Activated CD4-positive, alpha-beta T cell treated with anti-CD3 and anti-CD28 coated beads, Interleukin-2, amount 10 ng/mL, durations not matched to agents 24 days and 14 days (primary cell): ENCODE results near the gene COL1A1. TPM values are rescaled to one million over a fixed set of nuclear protein-coding genes. Genes with fewer than 3 reads are reported as not detected.

Experiments
- DNase-seq: peaks from one replicate; pipeline ENCODE4 v3.0.0; 2022
- H3K27ac Mint-ChIP-seq: one replicate; pipeline ENCODE4 v1.8.0; 2022; ENCODE audit warnings: mild to moderate bottlenecking, mixed read lengths
- H3K27me3 Mint-ChIP-seq: one replicate; pipeline ENCODE4 v1.8.0; 2022; ENCODE audit warnings: mixed read lengths
- H3K36me3 Mint-ChIP-seq: one replicate; pipeline ENCODE4 v1.8.0; 2022; ENCODE audit warnings: low read depth, mild to moderate bottlenecking, mixed read lengths
- H3K4me1 Mint-ChIP-seq: one replicate; pipeline ENCODE4 v1.8.0; 2021; ENCODE audit warnings: mixed read lengths
- H3K4me3 Mint-ChIP-seq: one replicate; pipeline ENCODE4 v1.8.0; 2022; ENCODE audit warnings: mild to moderate bottlenecking, moderate library complexity, mixed read lengths
- H3K9me3 Mint-ChIP-seq: one replicate; pipeline ENCODE4 v1.8.0; 2021; ENCODE audit warnings: mixed read lengths
- intact Hi-C: fragments of 100-400 bp; cut with micrococcal nuclease; formaldehyde crosslinking; loops from one replicate; pipeline ENCODE4 v1.15.1; 2023
- total RNA-seq: library from RNA; stranded (reverse); gene quantifications from 2 replicates; pipeline ENCODE4 v1.2.3, GENCODE V29; 2022

The COL1A1 gene
- total RNA-seq, 1 donor from 2014 or later, result 2.0 TPM

DNA sequence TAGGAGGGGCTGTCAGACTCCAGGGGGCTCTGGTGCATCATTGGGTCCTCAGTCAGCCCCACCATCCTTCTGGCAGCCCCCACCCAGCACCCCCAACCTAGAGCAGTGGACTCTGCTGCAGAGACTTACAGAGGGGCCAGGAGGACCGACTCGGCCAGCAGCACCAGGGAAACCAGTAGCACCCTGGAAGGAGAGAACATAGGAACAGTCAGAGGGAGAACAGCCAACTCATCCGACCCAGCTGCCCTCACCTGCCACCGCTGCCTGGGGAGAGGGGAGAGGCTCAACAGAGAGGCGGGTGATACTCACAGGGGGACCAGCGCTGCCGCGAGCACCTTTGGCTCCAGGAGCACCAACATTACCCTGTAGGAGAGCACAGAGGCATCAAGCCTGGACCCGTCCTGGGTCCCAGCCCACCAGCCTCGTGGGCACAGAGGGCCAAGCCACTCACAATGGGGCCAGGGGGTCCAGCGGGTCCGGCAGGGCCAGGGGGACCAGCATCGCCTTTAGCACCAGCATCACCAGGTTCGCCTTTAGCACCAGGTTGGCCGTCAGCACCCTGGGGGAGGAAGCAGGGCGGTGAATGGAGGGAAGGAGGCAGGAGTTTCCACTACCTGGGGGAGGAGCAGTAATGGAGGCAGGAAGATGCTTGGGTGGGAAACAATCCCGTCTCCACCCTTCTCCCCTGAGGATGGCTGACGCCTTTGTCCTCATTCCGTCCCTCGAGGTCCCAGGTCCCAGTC lies 11.7 kb downstream of the COL1A1 start:
- Mint-ChIP-seq H3K4me3 (no peak overlapping the region), H3K27ac (no peak overlapping the region), H3K27me3 (no peaks in the 10 kb centered on the region)

DNA sequence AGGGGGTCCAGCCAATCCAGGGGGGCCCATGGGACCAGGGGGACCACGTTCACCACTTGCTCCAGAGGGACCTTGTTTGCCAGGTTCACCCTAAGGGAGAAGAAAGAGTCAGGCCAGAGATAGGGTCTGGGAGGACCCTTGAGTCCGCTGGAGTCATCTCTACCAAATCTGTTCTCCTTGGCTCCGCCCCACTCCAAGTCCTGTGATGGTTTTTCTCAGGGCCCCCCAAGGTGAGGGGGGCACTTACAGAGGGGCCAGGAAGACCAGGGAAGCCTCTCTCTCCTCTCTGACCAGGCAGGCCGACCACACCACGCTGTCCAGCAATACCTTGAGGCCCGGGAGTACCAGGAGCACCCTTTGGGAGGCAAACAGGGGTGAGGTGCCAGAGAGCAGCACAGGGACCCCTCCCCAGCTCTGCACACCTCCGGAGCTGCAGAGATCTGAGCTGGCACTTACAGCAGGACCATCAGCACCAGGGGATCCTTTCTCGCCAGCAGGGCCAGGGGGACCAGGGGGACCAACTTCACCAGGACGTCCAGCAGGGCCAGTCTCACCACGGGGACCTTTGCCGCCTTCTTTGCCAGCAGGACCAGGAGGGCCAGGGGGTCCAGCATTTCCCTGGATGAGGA lies 12.4 kb downstream of the COL1A1 start:
- Mint-ChIP-seq H3K4me3 (no peak overlapping the region), H3K4me1 (peaks cover 2% of the 10 kb centered on the region), H3K27ac (no peak overlapping the region), H3K36me3 (no peaks in the 10 kb centered on the region), H3K9me3 (no peaks in the 10 kb centered on the region), H3K27me3 (no peaks in the 10 kb centered on the region)
- intact Hi-C loops, result no loop called here
- no peak for DNase-seq

More for the DNA sequence above, 11.7 kb downstream of the COL1A1 start:
- Mint-ChIP-seq H3K9me3 (no peaks in the 10 kb centered on the region), H3K4me1 (no peaks in the 10 kb centered on the region), H3K36me3 (no peaks in the 10 kb centered on the region)
- intact Hi-C loops, result no loop called here
- DNase-seq, result no peak

DNA sequence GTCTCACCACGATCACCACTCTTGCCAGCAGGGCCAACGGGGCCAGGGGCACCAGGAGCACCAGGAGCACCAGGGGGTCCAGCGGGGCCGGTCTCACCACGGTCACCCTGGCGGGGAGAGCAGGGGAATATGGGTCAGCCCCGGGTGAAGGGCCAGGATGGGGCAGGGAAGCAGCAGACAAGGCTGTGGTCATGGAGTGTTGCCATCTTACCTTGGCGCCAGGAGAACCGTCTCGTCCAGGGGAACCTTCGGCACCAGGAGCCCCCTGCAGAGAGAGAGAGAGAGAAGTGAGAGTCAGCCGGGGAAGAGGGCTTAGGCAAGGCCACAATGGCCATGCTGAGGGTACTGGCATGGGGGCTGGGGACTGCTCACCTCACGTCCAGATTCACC lies 12.9 kb downstream of the COL1A1 start:
- H3K36me3 Mint-ChIP-seq, result no peaks in the 10 kb centered on the region
- no peak overlapping the region for H3K27ac Mint-ChIP-seq

DNA sequence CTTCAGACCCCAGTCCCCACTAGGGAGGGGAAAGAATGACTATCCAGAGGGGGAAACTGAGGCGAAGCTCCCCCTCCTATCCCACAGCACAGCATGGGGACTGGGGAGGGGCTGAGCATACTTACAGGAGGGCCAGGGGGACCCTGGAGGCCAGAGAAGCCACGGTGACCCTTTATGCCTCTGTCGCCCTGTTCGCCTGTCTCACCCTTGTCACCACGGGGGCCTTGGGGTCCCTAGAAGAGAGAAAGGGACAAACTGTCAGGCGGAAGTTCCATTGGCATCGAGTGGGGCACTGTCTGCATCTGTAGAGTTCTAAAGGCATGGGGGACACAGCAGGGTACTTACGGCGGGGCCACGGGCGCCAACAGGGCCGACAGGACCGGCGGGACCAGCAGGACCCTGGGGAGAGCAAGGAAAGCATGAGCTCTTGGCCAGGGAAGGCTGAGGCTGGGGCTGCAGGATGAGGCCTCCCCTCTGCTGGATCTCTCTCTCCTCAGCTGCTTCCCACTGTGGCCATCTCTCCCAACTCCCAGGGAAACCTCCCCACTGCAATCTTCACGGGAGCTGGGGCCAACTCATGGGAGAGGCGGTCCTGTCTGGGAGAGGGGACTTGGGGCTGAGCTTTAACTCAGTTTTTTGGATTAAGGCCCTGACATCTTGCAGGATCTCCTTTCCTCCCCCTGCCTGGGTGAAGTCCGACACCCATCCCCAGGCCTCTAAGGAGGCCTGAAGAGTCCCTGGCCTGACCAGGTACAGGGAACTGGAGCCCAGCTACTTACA lies 13.5 kb downstream of the COL1A1 start:
- H3K36me3 Mint-ChIP-seq, result no peaks in the 10 kb centered on the region
- no peaks in the 10 kb centered on the region for H3K9me3 Mint-ChIP-seq
- intact Hi-C loops, result no loop called here
- DNase-seq, result no peak
- H3K27ac Mint-ChIP-seq, result no peak overlapping the region
- peaks cover 11% of the 10 kb centered on the region for H3K4me1 Mint-ChIP-seq
- H3K4me3 Mint-ChIP-seq, result no peak overlapping the region
- H3K27me3 Mint-ChIP-seq, result no peaks in the 10 kb centered on the region

More for the DNA sequence above, 12.9 kb downstream of the COL1A1 start:
- H3K4me3 Mint-ChIP-seq, result no peak overlapping the region
- H3K4me1 Mint-ChIP-seq, result peaks cover 7% of the 10 kb centered on the region
- no peaks in the 10 kb centered on the region for H3K27me3 Mint-ChIP-seq
- H3K9me3 Mint-ChIP-seq, result no peaks in the 10 kb centered on the region
- intact Hi-C loops, result no loop called here
- DNase-seq, result no peak

DNA sequence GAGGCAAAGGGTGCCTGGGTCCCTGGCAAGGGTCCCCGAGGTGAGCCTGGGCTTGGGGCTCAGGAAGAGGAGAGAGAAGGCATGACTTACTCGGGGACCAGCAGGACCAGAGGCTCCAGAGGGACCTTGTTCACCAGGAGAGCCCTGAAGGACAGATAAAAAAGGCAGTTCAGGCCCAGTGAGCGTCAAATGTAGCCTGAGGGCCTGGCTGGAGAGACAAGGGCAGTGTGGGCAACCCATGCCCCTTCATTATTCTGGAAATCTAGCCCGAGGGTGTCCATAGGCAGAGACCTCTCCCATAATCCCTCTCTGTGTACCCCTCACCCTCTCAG lies 14.1 kb downstream of the COL1A1 start:
- Mint-ChIP-seq H3K9me3 (no peaks in the 10 kb centered on the region), H3K4me1 (peaks cover 12% of the 10 kb centered on the region), H3K27me3 (no peaks in the 10 kb centered on the region), H3K27ac (no peak overlapping the region), H3K4me3 (no peak overlapping the region), H3K36me3 (no peaks in the 10 kb centered on the region)
- no peak for DNase-seq
- intact Hi-C loops, result no loop called here

DNA sequence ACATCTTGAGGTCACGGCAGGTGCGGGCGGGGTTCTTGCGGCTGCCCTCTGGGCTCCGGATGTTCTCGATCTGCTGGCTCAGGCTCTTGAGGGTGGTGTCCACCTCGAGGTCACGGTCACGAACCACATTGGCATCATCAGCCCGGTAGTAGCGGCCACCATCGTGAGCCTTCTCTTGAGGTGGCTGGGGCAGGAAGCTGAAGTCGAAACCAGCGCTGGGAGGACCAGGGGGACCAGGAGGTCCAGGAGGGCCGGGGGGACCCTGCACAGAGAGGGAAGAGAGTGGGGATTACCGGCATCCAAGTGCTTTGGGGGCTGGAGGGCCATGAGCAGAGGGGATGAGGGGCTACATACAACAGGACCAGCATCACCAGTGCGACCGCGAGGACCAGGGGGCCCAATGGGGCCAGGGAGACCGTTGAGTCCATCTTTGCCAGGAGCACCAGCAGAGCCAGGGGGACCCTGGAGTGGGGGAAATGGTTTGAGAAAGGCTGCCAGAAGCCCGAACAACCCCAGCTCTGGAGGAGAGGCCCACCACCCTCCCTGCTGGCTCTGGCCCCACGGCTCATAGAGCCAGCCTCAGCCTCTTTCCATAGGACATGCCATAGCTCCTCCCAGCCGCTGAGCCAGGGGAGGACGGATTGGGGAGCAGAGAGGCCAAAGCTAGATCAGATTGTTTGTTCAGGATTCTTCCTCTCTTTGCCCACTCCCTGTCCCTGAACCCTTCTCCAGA lies 14.6 kb downstream of the COL1A1 start:
- Mint-ChIP-seq H3K4me3 (no peak overlapping the region), H3K9me3 (no peaks in the 10 kb centered on the region), H3K27ac (no peak overlapping the region), H3K36me3 (no peaks in the 10 kb centered on the region), H3K4me1 (peaks cover 12% of the 10 kb centered on the region), H3K27me3 (no peaks in the 10 kb centered on the region)
- intact Hi-C loops, result no loop called here
- DNase-seq, result no peak

DNA sequence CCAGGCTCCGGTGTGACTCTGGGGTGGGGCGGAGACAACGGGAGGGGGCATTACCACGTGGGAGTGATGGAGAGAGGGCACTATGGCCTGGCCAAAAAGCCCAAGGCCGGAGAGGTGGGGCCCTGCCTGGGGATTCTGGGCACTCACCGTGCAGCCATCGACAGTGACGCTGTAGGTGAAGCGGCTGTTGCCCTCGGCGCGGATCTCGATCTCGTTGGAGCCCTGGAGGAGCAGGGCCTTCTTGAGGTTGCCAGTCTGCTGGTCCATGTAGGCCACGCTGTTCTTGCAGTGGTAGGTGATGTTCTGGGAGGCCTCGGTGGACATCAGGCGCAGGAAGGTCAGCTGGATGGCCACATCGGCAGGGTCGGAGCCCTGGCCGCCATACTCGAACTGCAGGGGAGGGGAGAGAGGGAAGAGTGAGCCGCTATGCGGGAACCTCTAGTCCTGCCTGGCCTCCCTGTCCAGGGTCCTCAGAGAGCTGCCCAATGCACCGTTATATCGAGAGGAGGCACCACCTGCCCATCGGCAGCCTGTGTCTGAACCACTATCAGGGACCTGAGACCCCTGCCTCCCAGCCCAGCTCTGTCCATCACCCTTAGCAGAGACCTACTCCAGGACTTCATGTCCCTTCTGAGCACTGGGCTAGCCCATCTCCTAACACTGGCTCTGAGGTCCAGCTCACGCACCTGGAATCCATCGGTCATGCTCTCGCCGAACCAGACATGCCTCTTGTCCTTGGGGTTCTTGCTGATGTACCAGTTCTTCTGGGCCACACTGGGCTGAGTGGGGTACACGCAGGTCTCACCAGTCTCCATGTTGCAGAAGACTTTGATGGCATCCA lies 15.6 kb downstream of the COL1A1 start:
- no peaks in the 10 kb centered on the region for H3K36me3 Mint-ChIP-seq
- H3K27me3 Mint-ChIP-seq, result no peaks in the 10 kb centered on the region
- H3K4me3 Mint-ChIP-seq, result no peak overlapping the region
- H3K9me3 Mint-ChIP-seq, result no peaks in the 10 kb centered on the region
- no peak for DNase-seq
- H3K27ac Mint-ChIP-seq, result no peak overlapping the region
- intact Hi-C loops, result no loop called here
- peaks cover 12% of the 10 kb centered on the region for H3K4me1 Mint-ChIP-seq

DNA sequence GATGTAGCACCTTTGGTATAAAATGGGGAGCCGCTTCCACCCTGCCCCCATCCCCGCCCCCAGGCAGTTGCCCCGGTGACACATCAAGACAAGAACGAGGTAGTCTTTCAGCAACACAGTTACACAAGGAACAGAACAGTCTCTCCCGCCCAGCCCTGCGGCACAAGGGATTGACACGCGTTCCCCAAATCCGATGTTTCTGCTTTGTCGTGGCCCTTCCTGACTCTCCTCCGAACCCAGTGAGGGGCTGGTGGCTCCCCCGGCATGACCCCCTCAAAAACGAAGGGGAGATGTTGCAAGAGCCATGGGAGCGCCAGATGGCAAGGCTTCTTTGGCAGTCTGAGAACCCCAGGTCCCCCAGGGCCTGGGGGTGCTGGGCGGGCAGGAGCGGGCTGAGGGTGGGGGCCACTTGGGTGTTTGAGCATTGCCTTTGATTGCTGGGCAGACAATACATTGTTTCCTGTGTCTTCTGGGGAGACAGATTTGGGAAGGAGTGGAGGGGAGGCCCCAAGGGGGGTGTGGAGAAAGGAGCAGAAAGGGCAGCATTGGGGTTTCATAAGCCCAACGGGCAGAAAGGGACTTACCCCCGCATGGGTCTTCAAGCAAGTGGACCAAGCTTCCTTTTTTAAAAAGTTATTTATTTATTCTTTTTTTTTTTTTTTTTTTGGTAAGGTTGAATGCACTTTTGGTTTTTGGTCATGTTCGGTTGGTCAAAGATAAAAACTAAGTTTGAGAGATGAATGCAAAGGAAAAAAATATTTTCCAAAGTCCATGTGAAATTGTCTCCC lies 16.6 kb downstream of the COL1A1 start:
- Mint-ChIP-seq H3K9me3 (no peaks in the 10 kb centered on the region), H3K4me1 (peaks cover 12% of the 10 kb centered on the region), H3K36me3 (no peaks in the 10 kb centered on the region), H3K27me3 (peaks cover 1% of the 10 kb centered on the region), H3K27ac (no peak overlapping the region), H3K4me3 (no peak overlapping the region)
- intact Hi-C loops, result no loop called here
- no peak for DNase-seq

DNA sequence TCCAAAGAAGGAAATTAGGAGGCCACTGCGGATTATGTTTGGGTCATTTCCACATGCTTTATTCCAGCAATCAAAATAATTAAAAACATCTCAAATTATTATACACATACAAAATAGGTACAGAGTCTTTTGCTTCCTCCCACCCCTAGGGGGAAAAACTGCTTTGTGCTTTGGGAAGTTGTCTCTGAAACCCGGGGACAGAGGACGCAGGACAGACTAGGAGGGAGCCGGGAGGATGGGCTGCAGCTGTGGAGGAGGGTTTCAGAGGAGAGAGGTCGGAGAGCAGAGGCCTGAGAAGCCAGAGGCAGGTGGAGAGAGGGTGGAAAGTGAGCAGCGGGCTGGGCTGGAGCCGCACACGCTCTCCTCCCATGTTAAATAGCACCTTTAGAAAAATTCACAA lies 17.4 kb downstream of the COL1A1 start:
- intact Hi-C loops, result no loop called here
- no peak for DNase-seq
- peaks cover 3% of the 10 kb centered on the region for H3K27me3 Mint-ChIP-seq
- no peaks in the 10 kb centered on the region for H3K9me3 Mint-ChIP-seq
- H3K27ac Mint-ChIP-seq, result peak overlapping the region; percentile 59
- H3K36me3 Mint-ChIP-seq, result no peaks in the 10 kb centered on the region
- peaks cover 12% of the 10 kb centered on the region for H3K4me1 Mint-ChIP-seq
- H3K4me3 Mint-ChIP-seq, result peak overlapping the region; percentile 71

DNA sequence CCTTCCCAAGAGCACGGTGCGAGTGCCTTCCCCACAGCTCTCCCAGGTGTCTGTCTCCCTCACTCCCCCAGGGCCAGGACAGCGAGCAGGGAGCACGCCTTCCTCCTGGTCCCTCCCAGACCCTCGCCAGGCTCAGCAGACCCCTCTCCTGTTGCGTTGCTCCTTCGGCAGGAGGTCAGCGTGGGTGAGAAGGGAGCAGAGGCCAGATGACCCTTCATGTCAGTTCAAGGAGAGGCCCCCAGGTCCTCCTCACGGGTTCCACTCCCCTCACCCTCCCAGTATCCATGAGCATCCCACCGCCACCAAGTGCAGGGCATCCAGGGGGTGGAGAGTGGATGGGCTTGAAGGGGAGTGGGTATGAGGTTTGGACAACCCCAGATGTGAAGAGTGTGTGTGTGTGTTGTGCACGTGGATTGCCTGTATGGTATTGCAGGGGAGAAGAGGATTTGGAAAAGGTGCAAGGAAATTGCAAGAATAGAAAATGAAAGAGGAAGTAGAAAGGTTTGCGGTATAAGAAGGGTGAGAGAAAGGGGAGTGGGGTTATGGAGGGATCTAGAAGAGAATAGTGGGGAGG lies 17.9 kb downstream of the COL1A1 start:
- H3K27me3 Mint-ChIP-seq, result peaks cover 3% of the 10 kb centered on the region
- H3K27ac Mint-ChIP-seq, result peak overlapping the region; percentile 59
- H3K36me3 Mint-ChIP-seq, result no peaks in the 10 kb centered on the region
- H3K4me3 Mint-ChIP-seq, result peak overlapping the region; percentile 71
- peak; percentile 64 for DNase-seq
- intact Hi-C loops, result no loop called here
- H3K4me1 Mint-ChIP-seq, result peaks cover 12% of the 10 kb centered on the region
- H3K9me3 Mint-ChIP-seq, result no peaks in the 10 kb centered on the region

DNA sequence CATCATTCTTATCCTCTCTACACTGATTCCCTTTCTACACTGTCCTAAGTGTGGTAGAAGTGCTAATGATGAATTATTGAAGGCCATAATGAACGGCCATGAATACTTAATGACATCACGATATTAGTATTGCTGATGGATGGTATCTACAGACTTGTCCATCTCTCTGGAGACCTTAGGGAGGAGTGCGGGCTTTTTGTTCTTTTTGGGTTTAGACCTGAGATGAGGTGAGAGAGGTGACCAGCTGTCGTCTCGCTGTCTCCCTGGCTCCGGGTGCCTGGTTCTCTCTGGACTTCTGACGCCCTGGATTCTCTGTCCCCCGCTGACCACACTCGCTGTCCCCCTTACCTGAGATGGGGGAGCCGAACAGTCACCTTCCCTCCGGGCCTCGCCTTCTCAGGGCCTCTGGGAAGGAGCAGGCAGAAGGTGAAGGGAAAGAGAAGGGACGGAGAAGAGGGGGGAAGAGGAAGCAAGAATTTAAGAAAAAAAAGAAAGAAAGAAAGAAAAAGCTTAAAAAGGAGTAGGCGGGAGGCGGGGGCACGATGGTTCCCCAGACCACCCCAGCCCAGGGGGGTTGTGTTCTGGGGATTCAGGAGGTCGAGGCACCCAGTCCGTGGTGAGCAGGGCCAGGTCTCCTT lies 18.5 kb downstream of the COL1A1 start:
- Mint-ChIP-seq H3K4me3 (peak overlapping the region; percentile 30), H3K36me3 (no peaks in the 10 kb centered on the region), H3K27me3 (peaks cover 5% of the 10 kb centered on the region), H3K4me1 (peaks cover 18% of the 10 kb centered on the region), H3K27ac (peak overlapping the region; percentile 32), H3K9me3 (no peaks in the 10 kb centered on the region)
- no peak for DNase-seq
- intact Hi-C loops, result no loop called here
